ENCODE data around the gene RAB22A. TPM values are rescaled to one million over a fixed set of nuclear protein-coding genes. Genes with fewer than 3 reads are reported as not detected.

RAB22A gene
- total RNA-seq, 1 donor from 2014 or later, result 17.9 TPM

- DNase-seq (ENCODE audit: low spot score, unreplicated experiment), result no peak
- peaks cover 9% of the 10 kb centered on the region for H3K9me3 Mint-ChIP-seq (ENCODE audit: low read depth)
- peaks cover 2% of the 10 kb centered on the region for H3K4me1 Mint-ChIP-seq (ENCODE audit: low read depth)
- H3K36me3 Mint-ChIP-seq (ENCODE audit: insufficient read depth), result no peaks in the 10 kb centered on the region
- H3K4me3 Mint-ChIP-seq (ENCODE audit: low read depth), result no peak overlapping the region
- no peak overlapping the region for H3K27ac Mint-ChIP-seq
- TF ChIP-seq CTCF (IDR thresholded peaks at IDR 0.05; ENCODE audit: unreplicated experiment), result no peak
- H3K27me3 Mint-ChIP-seq, result no peaks in the 10 kb centered on the region
These were observed 75.3 kb downstream of the RAB22A start for GRCh38 chr20:58384821-58385220.

GRCh38 chr20:58388028-58388601 is 78.6 kb downstream of the RAB22A start:
- peak overlapping the region; percentile 37 for H3K4me3 Mint-ChIP-seq (ENCODE audit: low read depth)
- H3K27ac Mint-ChIP-seq, result peak overlapping the region; percentile 24
- no peak for DNase-seq (ENCODE audit: low spot score, unreplicated experiment)
- no peaks in the 10 kb centered on the region for H3K9me3 Mint-ChIP-seq (ENCODE audit: low read depth)
- no peak for TF ChIP-seq CTCF (IDR thresholded peaks at IDR 0.05; ENCODE audit: unreplicated experiment)
- H3K36me3 Mint-ChIP-seq (ENCODE audit: insufficient read depth), result peaks cover 8% of the 10 kb centered on the region
- no peaks in the 10 kb centered on the region for H3K27me3 Mint-ChIP-seq
- H3K4me1 Mint-ChIP-seq (ENCODE audit: low read depth), result peaks cover 17% of the 10 kb centered on the region

- DNase-seq (ENCODE audit: low spot score, unreplicated experiment), result peak; percentile 97
- H3K36me3 Mint-ChIP-seq (ENCODE audit: insufficient read depth), result peaks cover 8% of the 10 kb centered on the region
- H3K9me3 Mint-ChIP-seq (ENCODE audit: low read depth), result no peaks in the 10 kb centered on the region
- H3K4me3 Mint-ChIP-seq (ENCODE audit: low read depth), result peak within 1 kb of the TSS; percentile 88
- H3K4me1 Mint-ChIP-seq (ENCODE audit: low read depth), result peaks cover 17% of the 10 kb centered on the region
- H3K27ac Mint-ChIP-seq, result peak within 1 kb of the TSS; percentile 98
- H3K27me3 Mint-ChIP-seq, result no peaks in the 10 kb centered on the region
- no peak for TF ChIP-seq CTCF (IDR thresholded peaks at IDR 0.05; ENCODE audit: unreplicated experiment)
These were observed 79.4 kb downstream of the RAB22A start, which contains the start of gene VAPB for GRCh38 chr20:58388882-58389323. VAPB (plus strand) TSS chr20:58389229; CDS start chr20:58389460, 231 bp downstream.

- Mint-ChIP-seq H3K4me1 (ENCODE audit: low read depth) (peaks cover 17% of the 10 kb centered on the region), H3K4me3 (ENCODE audit: low read depth) (peak overlapping the region; percentile 88), H3K27ac (peak overlapping the region; percentile 98), H3K36me3 (ENCODE audit: insufficient read depth) (peaks cover 9% of the 10 kb centered on the region), H3K9me3 (ENCODE audit: low read depth) (no peaks in the 10 kb centered on the region), H3K27me3 (no peaks in the 10 kb centered on the region)
- peak; percentile 27 for DNase-seq (ENCODE audit: low spot score, unreplicated experiment)
- TF ChIP-seq CTCF (IDR thresholded peaks at IDR 0.05; ENCODE audit: unreplicated experiment), result no peak
These were observed 79.9 kb downstream of the RAB22A start for GRCh38 chr20:58389324-58389967.

- no peak for DNase-seq (ENCODE audit: low spot score, unreplicated experiment)
- H3K4me1 Mint-ChIP-seq (ENCODE audit: low read depth), result peaks cover 17% of the 10 kb centered on the region
- no peaks in the 10 kb centered on the region for H3K9me3 Mint-ChIP-seq (ENCODE audit: low read depth)
- no peaks in the 10 kb centered on the region for H3K27me3 Mint-ChIP-seq
- no peak for TF ChIP-seq CTCF (IDR thresholded peaks at IDR 0.05; ENCODE audit: unreplicated experiment)
- H3K27ac Mint-ChIP-seq, result peak overlapping the region; percentile 98
- peaks cover 9% of the 10 kb centered on the region for H3K36me3 Mint-ChIP-seq (ENCODE audit: insufficient read depth)
- peak overlapping the region; percentile 88 for H3K4me3 Mint-ChIP-seq (ENCODE audit: low read depth)
These were observed 80.6 kb downstream of the RAB22A start for GRCh38 chr20:58389968-58390658.
